Measurements from ENCODE around the gene ANKRD40.

The ANKRD40 gene

DNA sequence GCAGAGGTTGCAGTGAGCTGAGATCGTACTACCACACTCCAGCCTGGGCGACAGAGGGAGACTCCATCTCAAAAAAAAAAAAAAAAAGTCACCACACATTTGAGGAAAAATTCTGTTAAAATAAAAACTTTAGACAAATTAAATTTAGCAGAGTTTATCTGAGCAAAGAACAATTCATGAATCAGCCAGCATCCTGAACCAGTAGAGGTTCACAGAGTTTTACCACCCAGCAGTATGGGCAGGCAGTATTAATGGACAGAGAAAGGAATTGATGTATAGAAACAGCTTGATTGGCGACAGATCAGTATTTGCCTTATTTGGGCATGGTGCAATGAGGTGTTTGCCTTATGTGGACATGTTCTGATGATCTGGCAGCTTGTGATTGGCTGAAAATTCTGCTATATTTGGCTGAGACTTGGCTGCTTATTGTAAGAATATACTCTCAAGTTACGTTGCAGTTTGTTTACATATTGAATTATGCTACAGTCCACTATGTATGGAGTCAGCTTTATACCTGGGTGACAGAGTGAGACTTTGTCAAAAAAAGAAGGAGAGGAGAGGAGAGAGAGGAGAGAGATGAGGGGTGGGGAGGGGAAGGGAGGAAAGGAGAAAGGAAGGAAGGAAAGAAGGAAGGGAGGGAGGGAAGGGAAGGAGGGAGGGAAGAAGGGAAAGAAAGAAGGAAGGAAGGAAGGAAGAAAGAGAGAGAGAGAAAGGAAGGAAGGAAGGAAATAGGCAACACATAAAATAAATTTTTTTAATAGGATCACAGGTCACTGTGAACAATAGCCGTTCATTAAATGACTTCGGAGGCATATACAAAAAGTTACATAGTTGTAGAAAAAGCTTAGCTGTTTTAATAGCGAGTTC lies 58.4 kb downstream of the ANKRD40 start:
- DNase-seq (ENCODE audit: low read depth in 2 of 2, low spot score in 1 of 2): no peak

DNA sequence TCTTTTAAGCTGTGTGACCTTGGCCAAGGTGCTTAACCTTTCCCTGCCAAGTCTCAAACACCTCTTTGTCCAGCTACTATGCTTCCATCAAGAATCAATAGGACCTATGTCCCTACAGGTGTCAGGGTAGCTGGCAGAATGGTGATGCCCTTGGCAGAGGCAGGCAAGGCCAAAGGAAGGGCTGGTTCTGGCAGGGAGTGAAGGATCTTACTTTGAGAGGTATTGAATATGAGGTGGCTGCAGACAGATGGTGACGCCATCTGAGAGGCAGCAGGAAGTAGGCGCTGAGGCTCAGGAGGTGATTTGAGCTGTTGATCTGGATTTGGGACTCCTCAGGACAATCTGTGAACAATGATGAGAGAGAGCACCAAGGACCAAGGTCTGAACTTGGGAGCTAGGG lies 60.5 kb downstream of the ANKRD40 start:
- DNase-seq (ENCODE audit: low read depth in 2 of 2, low spot score in 1 of 2): no peak

DNA sequence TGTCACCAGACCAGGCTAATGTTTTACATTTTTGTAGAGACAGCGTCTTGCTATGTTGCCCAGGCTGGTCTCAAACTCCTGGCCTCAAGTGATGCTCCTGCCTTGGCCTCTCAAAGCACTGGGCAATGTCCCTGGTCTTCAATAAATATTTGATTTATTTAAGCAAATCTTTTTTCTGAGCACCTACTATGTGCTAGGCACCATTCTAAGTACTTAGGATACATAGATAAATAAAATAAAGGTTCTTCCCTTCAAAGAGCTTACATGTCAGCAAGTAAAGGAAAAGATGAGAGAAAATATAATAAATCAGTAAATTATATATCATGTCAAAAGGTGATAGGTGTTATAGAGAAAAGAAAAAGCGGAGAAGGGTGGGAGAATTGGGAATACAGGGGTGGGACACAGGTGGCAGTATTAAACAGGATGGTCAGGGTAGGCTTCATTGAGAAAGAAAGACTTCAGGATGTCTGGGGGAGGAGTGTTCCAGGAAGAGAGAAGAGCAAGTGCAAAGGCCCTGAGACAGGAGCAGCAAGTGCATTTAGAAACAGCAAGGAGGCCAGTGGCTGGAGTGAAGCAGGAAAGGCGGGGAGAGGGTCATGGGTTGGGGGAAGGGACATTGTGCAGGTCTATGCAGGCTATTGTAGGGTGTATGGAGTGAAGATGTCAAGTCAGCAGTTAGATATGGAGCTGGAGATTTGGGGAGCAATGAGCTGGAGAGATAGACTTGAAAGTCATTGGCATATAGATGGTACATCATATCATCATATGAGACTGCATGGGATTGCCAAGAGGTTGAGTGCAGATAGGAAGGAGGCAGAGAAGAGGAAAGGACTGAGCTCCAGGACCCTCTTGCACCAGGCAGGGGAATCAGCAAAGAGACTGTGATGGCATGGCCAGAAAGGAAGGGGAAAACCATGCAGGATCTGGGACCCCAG lies 61.7 kb downstream of the ANKRD40 start:
- DNase-seq (ENCODE audit: low read depth in 2 of 2, low spot score in 1 of 2): no peak
